Neuron (in vitro differentiated cells): ENCODE results near the gene BPIFA3.

Experiments
- H2AFZ ChIP-seq: one replicate; pipeline ENCODE4 v1.6.1; 2013; ENCODE audit warnings: low read depth, mild to moderate bottlenecking, inconsistent platforms, low read length, moderate library complexity
- H3K27me3 ChIP-seq: one replicate; pipeline ENCODE4 v1.6.1; 2013; ENCODE audit warnings: low read length; ENCODE audit not compliant: insufficient read depth
- H3K36me3 ChIP-seq: one replicate; pipeline ENCODE4 v1.6.1; 2013; ENCODE audit warnings: low read length; ENCODE audit not compliant: insufficient read depth
- H3K4me1 ChIP-seq: one replicate; pipeline ENCODE4 v1.6.1; 2013; ENCODE audit warnings: low read length; ENCODE audit not compliant: insufficient read depth
- H3K4me3 ChIP-seq: 2 replicates; pipeline ENCODE4 v1.5.1; 2013; ENCODE audit warnings: mild to moderate bottlenecking, low read length, moderate library complexity
- H3K9me3 ChIP-seq: one replicate; pipeline ENCODE4 v1.6.1; 2013; ENCODE audit warnings: low read length

Gene BPIFA3

DNA sequence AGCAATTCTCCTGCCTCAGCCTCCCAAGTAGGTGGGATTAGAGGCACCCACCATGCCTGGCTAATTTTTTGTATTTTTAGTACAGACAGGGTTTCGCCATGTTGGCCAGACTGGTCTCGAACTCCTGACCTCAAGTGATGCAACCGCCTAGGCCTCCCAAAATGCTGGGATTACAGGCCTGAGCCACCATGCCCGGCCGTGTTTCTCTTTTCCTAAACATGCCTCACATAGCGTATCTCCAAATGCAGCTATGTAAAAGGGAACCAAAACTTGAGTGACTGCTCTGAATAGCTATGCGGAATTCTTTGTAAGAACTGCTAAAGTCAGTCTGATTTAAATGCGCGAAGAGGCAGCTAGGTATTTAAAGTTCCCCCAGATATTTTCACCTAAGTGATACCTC is 28.7 kb upstream of the BPIFA3 start:
- no peak overlapping the region for H2AFZ ChIP-seq
- no peak overlapping the region for H3K4me3 ChIP-seq

DNA sequence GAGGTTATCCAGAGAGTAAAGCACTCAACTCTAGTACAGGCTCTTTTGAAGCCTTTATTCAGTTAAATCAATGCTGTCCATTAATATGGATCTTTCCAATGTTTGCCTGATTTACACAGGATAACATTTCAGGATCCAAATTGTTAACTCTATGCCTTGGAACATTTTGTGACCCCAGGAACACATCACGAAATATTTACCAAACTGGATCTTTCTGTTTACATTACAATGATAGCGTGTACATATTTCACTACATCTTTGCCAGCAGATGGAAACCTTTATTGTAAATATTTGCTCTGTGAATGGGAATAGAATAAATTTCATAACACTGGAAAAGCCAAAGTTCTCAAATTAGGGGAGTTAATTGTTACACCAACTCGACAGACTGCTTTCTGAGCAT is 25.7 kb upstream of the BPIFA3 start:
- peaks cover 7% of the 10 kb centered on the region for H3K27me3 ChIP-seq
- no peaks in the 10 kb centered on the region for H3K36me3 ChIP-seq
- no peaks in the 10 kb centered on the region for H3K4me1 ChIP-seq
- no peak overlapping the region for H3K4me3 ChIP-seq
- H2AFZ ChIP-seq = no peak overlapping the region
- no peaks in the 10 kb centered on the region for H3K9me3 ChIP-seq

More for the DNA sequence above, 28.7 kb upstream of the BPIFA3 start:
- Histone ChIP-seq H3K27me3 (peaks cover 5% of the 10 kb centered on the region), H3K36me3 (no peaks in the 10 kb centered on the region), H3K9me3 (no peaks in the 10 kb centered on the region), H3K4me1 (no peaks in the 10 kb centered on the region)

- H2AFZ ChIP-seq = no peak overlapping the region
- H3K9me3 ChIP-seq = no peaks in the 10 kb centered on the region
- H3K4me1 ChIP-seq = no peaks in the 10 kb centered on the region
- H3K4me3 ChIP-seq = no peak overlapping the region
- H3K27me3 ChIP-seq = peaks cover 7% of the 10 kb centered on the region
- no peaks in the 10 kb centered on the region for H3K36me3 ChIP-seq
These were observed 25.2 kb upstream of the BPIFA3 start for GRCh38 chr20:33191955-33192354.

GRCh38 chr20:33192912-33193501 is 24.1 kb upstream of the BPIFA3 start:
- Histone ChIP-seq H3K9me3 (no peaks in the 10 kb centered on the region), H2AFZ (no peak overlapping the region), H3K27me3 (peaks cover 7% of the 10 kb centered on the region), H3K4me3 (no peak overlapping the region), H3K4me1 (no peaks in the 10 kb centered on the region), H3K36me3 (no peaks in the 10 kb centered on the region)

DNA sequence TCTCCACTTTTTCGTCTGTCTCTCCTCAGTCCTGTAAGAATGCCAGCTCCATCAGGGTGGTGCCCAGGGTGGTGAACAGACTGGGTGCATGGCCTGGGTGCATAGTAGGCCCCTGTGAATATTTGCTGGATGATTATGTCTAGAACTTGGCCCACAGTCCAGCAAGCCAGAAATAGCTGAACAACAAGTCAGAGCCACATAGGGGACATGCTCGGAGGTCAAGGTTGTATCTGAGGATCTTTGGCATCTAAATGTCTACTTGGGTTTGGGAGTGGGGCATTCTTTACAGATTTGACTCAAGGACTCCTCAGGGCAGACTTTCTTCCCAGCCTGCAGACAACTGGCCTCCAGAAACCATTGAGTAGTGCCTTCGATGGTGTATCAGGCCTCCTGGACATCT is 18.1 kb upstream of the BPIFA3 start:
- no peak overlapping the region for H3K4me3 ChIP-seq
- no peaks in the 10 kb centered on the region for H3K4me1 ChIP-seq
- H2AFZ ChIP-seq = no peak overlapping the region
- no peaks in the 10 kb centered on the region for H3K27me3 ChIP-seq
- no peaks in the 10 kb centered on the region for H3K36me3 ChIP-seq
- H3K9me3 ChIP-seq = no peaks in the 10 kb centered on the region

DNA sequence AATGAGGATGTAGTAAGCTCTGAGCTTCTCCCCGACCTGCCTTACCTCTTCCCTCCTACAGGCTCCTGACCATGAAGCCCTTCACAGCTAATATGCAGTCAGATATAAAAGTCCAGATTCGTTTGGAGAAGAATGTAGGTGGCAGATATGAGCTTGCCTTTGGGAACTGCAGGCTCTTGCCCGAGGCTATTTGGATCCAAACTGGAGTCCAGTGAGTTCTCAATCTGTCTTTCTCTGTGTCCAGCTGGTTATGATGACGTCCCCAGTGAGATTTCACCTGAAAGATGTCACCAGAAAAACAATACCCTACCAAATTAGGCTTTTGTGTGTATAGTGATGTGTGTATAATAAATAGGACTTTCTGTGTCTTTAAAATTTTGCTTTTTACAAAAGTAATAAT is 14.7 kb upstream of the BPIFA3 start:
- Histone ChIP-seq H3K4me1 (no peaks in the 10 kb centered on the region), H3K27me3 (no peaks in the 10 kb centered on the region), H3K36me3 (no peaks in the 10 kb centered on the region)

DNA sequence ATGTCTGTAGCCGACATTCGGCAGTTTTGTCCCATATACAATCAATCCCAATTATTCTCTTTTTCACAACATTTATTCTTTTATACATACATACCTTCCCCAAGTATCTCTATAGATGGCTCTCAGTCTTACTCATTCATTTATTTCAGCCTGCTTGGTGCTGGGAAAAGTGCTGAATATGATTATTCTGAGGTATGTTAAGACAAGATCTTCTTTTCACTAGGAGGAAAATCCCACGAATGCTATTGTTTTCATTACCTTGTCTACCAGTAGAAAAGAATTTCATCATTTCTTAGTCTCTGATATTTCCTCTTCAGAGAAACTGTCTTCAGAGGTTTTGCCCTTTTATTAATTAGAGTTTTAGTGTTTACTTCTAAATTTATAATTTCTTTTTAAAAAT is 13.7 kb upstream of the BPIFA3 start:
- H3K9me3 ChIP-seq = no peaks in the 10 kb centered on the region
- no peaks in the 10 kb centered on the region for H3K27me3 ChIP-seq
- no peaks in the 10 kb centered on the region for H3K4me1 ChIP-seq
- H3K36me3 ChIP-seq = no peaks in the 10 kb centered on the region
- no peak overlapping the region for H3K4me3 ChIP-seq
- H2AFZ ChIP-seq = no peak overlapping the region

More for the DNA sequence above, 14.7 kb upstream of the BPIFA3 start:
- no peak overlapping the region for H3K4me3 ChIP-seq
- no peaks in the 10 kb centered on the region for H3K9me3 ChIP-seq
- no peak overlapping the region for H2AFZ ChIP-seq

DNA sequence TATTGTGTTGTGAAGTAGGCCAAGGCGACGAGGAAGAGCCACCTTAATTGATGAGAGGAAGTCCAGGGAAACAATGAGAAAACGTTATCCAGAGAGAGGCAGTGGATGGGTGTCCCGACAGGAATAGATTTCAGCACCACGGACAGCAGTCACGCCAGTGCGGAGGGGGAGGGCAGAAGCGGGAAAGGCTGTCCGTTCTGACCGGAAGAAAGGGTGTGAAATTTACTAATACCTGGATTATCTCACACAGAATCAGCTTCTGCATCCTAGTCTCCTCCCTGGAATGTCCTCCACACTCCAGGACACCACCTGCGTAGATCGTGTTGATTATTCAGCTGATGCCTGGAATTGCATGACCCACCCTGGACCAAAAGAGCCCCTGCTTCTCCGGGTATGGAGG is 7.4 kb upstream of the BPIFA3 start:
- H3K27me3 ChIP-seq = no peaks in the 10 kb centered on the region
- no peak overlapping the region for H3K4me3 ChIP-seq
- H3K9me3 ChIP-seq = no peaks in the 10 kb centered on the region
- no peak overlapping the region for H2AFZ ChIP-seq
- H3K4me1 ChIP-seq = no peaks in the 10 kb centered on the region
- H3K36me3 ChIP-seq = no peaks in the 10 kb centered on the region

DNA sequence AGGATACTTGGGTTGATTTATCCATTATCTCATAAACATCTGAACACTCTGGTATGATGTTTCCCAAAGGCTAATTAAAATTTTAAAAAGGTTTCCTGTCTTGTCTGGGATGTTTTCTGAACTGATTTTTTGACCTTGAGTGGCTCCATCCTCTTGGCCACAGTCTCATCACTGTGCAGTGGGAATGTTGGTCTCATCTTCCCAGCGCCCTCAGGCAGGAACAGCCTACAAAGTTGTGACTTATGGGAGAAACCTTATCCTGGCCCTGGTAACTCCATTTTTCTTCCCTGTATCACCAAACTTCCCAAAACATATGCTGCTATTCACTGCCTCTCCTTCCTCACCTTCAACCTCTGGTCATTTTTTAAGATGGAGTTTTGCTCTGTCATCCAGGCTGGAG is 6.8 kb upstream of the BPIFA3 start:
- Histone ChIP-seq H3K27me3 (no peaks in the 10 kb centered on the region), H3K4me3 (no peak overlapping the region), H2AFZ (no peak overlapping the region), H3K36me3 (no peaks in the 10 kb centered on the region), H3K4me1 (no peaks in the 10 kb centered on the region), H3K9me3 (no peaks in the 10 kb centered on the region)

DNA sequence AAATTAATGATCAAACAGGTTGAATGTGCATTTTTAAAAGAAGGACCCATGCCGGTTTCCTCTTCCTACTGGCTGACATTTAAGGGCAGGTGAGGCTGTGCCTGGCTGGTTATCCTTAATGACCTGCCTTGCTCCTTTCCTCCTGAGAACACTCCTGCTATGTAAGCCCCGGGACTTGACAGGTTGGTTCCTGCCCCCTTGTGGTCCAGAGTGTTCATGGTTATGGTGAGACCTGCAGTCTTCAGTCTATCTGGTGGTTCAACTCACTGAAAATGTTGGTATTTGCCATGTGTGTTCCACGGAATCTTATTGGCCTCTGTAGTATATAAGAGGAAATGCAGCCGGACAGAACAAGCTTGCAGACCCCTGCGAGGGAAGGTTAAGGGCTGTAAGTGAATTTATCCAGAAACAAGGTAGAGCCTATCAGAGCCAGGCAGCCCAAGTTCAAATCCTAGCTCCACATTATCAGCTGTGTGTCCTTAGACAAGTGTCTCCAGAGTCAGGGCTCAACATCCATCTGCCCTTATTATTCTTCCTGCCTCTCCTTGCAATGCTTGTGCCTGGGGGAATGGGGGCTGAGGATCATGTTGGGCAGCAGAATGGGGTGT is 5.2 kb upstream of the BPIFA3 start:
- H3K36me3 ChIP-seq = no peaks in the 10 kb centered on the region
- H3K4me3 ChIP-seq = no peak overlapping the region
- H3K4me1 ChIP-seq = no peaks in the 10 kb centered on the region
- no peaks in the 10 kb centered on the region for H3K9me3 ChIP-seq
- no peak overlapping the region for H2AFZ ChIP-seq
- H3K27me3 ChIP-seq = peaks cover 2% of the 10 kb centered on the region

DNA sequence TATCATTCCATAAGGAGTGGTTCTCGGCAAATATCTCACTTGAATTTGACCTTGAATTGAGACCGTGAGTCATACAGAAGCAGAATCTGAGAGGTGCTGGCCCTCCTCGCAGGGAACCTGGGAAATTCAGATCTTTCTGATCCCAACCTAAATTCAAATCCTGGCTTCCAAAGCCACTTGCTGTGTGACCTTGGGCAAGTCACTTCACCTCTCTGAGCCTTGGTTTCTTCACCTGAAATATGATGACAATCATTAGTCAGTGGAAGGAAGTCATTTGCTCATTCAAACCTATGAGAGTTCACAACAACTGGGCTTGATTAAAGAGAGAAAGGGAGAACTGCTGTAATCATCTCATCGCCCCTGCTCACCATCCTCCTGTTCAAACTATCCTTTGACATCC is 7.2 kb downstream of the BPIFA3 start:
- H3K4me3 ChIP-seq = no peak overlapping the region
- no peaks in the 10 kb centered on the region for H3K27me3 ChIP-seq
- H2AFZ ChIP-seq = no peak overlapping the region
- no peaks in the 10 kb centered on the region for H3K9me3 ChIP-seq
- H3K4me1 ChIP-seq = no peaks in the 10 kb centered on the region
- H3K36me3 ChIP-seq = no peaks in the 10 kb centered on the region

- Histone ChIP-seq H3K9me3 (no peaks in the 10 kb centered on the region), H3K27me3 (no peaks in the 10 kb centered on the region), H3K36me3 (no peaks in the 10 kb centered on the region), H3K4me3 (no peak overlapping the region), H2AFZ (no peak overlapping the region), H3K4me1 (no peaks in the 10 kb centered on the region)
These were observed 12.7 kb downstream of the BPIFA3 start for GRCh38 chr20:33229843-33230242.

- no peaks in the 10 kb centered on the region for H3K9me3 ChIP-seq
- H3K4me3 ChIP-seq = no peak overlapping the region
- no peaks in the 10 kb centered on the region for H3K27me3 ChIP-seq
- no peak overlapping the region for H2AFZ ChIP-seq
- no peaks in the 10 kb centered on the region for H3K36me3 ChIP-seq
- no peaks in the 10 kb centered on the region for H3K4me1 ChIP-seq
These were observed 14.1 kb downstream of the BPIFA3 start for GRCh38 chr20:33231237-33231636.

DNA sequence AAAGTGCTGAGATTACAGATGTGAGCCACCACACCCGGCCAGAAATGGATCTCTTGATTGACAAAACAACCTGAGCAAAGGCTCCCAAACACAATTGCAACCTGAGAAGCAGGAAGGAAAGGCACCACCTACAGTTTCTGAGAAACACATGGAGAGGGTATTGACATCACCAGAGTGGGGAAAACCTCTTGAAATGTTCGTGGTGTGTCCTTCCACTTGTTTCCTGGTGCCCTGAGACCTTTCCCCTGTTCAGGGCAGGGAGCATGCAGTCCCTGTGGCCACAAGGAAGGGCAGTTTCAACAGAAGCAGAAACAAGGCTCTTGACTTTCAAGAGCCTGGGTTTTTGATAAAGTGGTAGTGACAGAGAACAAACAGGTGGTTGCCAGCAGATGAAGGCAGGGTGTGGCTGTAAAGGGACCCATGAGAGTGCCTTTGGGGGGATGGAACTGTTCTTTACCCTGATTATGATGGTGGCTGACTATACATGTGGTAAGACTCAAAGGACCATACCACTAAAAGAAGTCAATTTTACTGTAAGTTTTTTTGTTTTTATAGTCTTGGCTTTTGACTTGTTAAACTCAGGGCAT is 15.4 kb downstream of the BPIFA3 start:
- Histone ChIP-seq H3K27me3 (no peaks in the 10 kb centered on the region), H3K9me3 (no peaks in the 10 kb centered on the region), H3K4me3 (no peak overlapping the region), H2AFZ (no peak overlapping the region), H3K4me1 (no peaks in the 10 kb centered on the region), H3K36me3 (no peaks in the 10 kb centered on the region)
